ENCODE results near the gene TKT. TPM values are rescaled to one million over a fixed set of nuclear protein-coding genes. Genes with fewer than 3 reads are reported as not detected.

Gene TKT
- total RNA-seq, 1 experiment from 2014 or later: 634 TPM

DNA sequence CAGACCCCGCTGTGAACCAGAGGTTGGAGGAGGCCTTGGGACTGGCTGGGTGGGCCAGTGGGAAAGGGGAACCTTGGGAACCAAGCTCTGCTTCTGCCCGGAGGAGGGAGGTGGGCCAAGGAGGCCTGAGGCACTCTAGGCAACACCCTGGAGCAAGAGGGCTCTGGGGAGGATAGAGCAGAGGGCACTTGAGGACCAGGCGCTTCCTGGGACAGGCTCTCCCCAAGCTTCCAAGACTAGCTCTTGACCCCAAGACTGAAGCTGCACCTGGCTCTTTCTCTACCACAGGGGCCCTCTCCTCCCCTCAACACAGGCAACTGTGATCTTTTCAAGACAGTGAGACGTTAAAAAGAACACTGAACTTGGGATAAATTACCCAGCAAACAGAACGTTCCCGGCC, 20.3 kb downstream of the TKT start:
- RAD21 ChIA-PET (ENCODE audit: low non-redundant PET in 1 of 2, low total read pairs in 2 of 2, uncharacterized antibody in 2 of 2, unreplicated experiment in 2 of 2): no interaction called here
- H3K27me3 ChIP-seq (ENCODE audit: insufficient read depth, low read length): no peaks in the 10 kb centered on the region
- no TSS peak for BruUV-seq (replicated peaks)
- H3K79me2 ChIP-seq (ENCODE audit: insufficient read depth, low read length): peaks cover 80% of the 10 kb centered on the region
- H3K4me3 ChIP-seq (replicated peaks in 1 of 2; ENCODE audit: low read depth in 1 of 2, low read length in 2 of 2): no peak overlapping the region
- TF ChIP-seq SP1 (IDR thresholded peaks at IDR 0.05; ENCODE audit: low read depth): no peak
- TF ChIP-seq, protein P1, sequence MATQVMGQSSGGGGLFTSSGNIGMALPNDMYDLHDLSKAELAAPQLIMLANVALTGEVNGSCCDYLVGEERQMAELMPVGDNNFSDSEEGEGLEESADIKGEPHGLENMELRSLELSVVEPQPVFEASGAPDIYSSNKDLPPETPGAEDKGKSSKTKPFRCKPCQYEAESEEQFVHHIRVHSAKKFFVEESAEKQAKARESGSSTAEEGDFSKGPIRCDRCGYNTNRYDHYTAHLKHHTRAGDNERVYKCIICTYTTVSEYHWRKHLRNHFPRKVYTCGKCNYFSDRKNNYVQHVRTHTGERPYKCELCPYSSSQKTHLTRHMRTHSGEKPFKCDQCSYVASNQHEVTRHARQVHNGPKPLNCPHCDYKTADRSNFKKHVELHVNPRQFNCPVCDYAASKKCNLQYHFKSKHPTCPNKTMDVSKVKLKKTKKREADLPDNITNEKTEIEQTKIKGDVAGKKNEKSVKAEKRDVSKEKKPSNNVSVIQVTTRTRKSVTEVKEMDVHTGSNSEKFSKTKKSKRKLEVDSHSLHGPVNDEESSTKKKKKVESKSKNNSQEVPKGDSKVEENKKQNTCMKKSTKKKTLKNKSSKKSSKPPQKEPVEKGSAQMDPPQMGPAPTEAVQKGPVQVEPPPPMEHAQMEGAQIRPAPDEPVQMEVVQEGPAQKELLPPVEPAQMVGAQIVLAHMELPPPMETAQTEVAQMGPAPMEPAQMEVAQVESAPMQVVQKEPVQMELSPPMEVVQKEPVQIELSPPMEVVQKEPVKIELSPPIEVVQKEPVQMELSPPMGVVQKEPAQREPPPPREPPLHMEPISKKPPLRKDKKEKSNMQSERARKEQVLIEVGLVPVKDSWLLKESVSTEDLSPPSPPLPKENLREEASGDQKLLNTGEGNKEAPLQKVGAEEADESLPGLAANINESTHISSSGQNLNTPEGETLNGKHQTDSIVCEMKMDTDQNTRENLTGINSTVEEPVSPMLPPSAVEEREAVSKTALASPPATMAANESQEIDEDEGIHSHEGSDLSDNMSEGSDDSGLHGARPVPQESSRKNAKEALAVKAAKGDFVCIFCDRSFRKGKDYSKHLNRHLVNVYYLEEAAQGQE (IDR thresholded peaks at IDR 0.05; ENCODE audit: low read depth): no peak
- no peak for TF ChIP-seq RAD21 (IDR thresholded peaks at IDR 0.05; ENCODE audit: low read depth)
- TF ChIP-seq, protein P2, sequence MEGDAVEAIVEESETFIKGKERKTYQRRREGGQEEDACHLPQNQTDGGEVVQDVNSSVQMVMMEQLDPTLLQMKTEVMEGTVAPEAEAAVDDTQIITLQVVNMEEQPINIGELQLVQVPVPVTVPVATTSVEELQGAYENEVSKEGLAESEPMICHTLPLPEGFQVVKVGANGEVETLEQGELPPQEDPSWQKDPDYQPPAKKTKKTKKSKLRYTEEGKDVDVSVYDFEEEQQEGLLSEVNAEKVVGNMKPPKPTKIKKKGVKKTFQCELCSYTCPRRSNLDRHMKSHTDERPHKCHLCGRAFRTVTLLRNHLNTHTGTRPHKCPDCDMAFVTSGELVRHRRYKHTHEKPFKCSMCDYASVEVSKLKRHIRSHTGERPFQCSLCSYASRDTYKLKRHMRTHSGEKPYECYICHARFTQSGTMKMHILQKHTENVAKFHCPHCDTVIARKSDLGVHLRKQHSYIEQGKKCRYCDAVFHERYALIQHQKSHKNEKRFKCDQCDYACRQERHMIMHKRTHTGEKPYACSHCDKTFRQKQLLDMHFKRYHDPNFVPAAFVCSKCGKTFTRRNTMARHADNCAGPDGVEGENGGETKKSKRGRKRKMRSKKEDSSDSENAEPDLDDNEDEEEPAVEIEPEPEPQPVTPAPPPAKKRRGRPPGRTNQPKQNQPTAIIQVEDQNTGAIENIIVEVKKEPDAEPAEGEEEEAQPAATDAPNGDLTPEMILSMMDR (IDR thresholded peaks at IDR 0.05 in 2 of 3, conservative IDR thresholded peaks at IDR 0.05 in 1 of 3; ENCODE audit: borderline replicate concordance in 1 of 3, insufficient read depth in 1 of 3, low read depth in 2 of 3, low read length in 2 of 3): no peak
- POLR2A ChIA-PET: interaction anchor here (1.1 kb wide), 1 partner anchor 19 kb away, joined by 3 read pairs; no protein-coding TSS in a partner anchor
- intact Hi-C loops (cut with micrococcal nuclease): no loop called here
- DNase-seq (ENCODE audit: low read depth, low spot score): no peak
- peak overlapping the region; percentile 82 for H3K27ac ChIP-seq (ENCODE audit: low read depth, low read length)
- H3K36me3 ChIP-seq (ENCODE audit: control insufficient read depth in 1 of 2, insufficient read depth in 2 of 2, low read length in 2 of 2): peaks cover 31 to 78% of the 10 kb centered on the region in 2 experiments
- H3K4me2 ChIP-seq (ENCODE audit: low read length): no peak overlapping the region
- peaks cover 46 to 53% of the 10 kb centered on the region in 2 experiments for H3K4me1 ChIP-seq (ENCODE audit: control insufficient read depth in 1 of 2, insufficient read depth in 2 of 2, low read length in 2 of 2)
- H3K9me2 ChIP-seq (ENCODE audit: insufficient read depth): no peaks in the 10 kb centered on the region
- no peak for ATAC-seq
- H4K20me1 ChIP-seq (ENCODE audit: insufficient read depth): no peaks in the 10 kb centered on the region
- CTCF ChIA-PET: no interaction called here
- no peaks in the 10 kb centered on the region for H3K9me3 ChIP-seq (ENCODE audit: control insufficient read depth in 1 of 2, insufficient read depth in 1 of 2, low read depth in 1 of 2, low read length in 2 of 2)
- no peak overlapping the region for H2AFZ ChIP-seq (ENCODE audit: low read depth, low read length, poor library complexity, severe bottlenecking)
- H3K9ac ChIP-seq (ENCODE audit: low read length): peak overlapping the region; percentile 49; the same call in 1 of the 2 replicates

All from HCT116 (cell line).